DOHH2 (cell line): Measurements from ENCODE around the gene HLA-DQA1.

Experiments
- H3F3A ChIP-seq: fragments of 200-600 bp; sonication (generic), shearing (Covaris generic); 2 replicates; pipeline ENCODE4 v1.6.0; 2016; ENCODE audit warnings: antibody characterized with exemption, mild to moderate bottlenecking; ENCODE audit not compliant: control insufficient read depth, insufficient read depth
- H3K27ac ChIP-seq: fragments of 200-600 bp; sonication (generic); 2 replicates; pipeline ENCODE4 v1.5.1; 2014; ENCODE audit warnings: low read depth, mild to moderate bottlenecking, low read length, moderate library complexity
- H3K27me3 ChIP-seq: fragments of 200-600 bp; sonication (generic); 2 replicates; pipeline ENCODE4 v1.6.1; 2014; ENCODE audit warnings: mild to moderate bottlenecking, low read length, mixed read lengths; ENCODE audit not compliant: control insufficient read depth
- H3K36me3 ChIP-seq: fragments of 200-600 bp; sonication (generic); 2 replicates; pipeline ENCODE4 v1.6.1; 2014; ENCODE audit warnings: mild to moderate bottlenecking, low read length, moderate library complexity, mixed read lengths; ENCODE audit not compliant: control insufficient read depth
- H3K4me1 ChIP-seq: fragments of 200-600 bp; sonication (generic); 2 replicates; pipeline ENCODE4 v1.6.1; 2014; ENCODE audit warnings: mild to moderate bottlenecking, low read length, mixed read lengths; ENCODE audit not compliant: control insufficient read depth
- H3K4me2 ChIP-seq: fragments of 200-600 bp; sonication (generic); 2 replicates; pipeline ENCODE4 v1.6.0; 2014; ENCODE audit warnings: mild to moderate bottlenecking, low read length, moderate library complexity
- H3K4me3 ChIP-seq: fragments of 200-600 bp; sonication (generic); 2 replicates; pipeline ENCODE4 v1.5.1; 2014; ENCODE audit warnings: mild to moderate bottlenecking, low read length, mixed read lengths
- H3K79me2 ChIP-seq: fragments of 200-600 bp; sonication (generic); 2 replicates; pipeline ENCODE4 v1.6.1; 2014; ENCODE audit warnings: mild to moderate bottlenecking, low read length, mixed read lengths; ENCODE audit not compliant: control insufficient read depth
- H3K9me2 ChIP-seq: fragments of 200-600 bp; sonication (generic); replicated peaks from 2 replicates; pipeline ENCODE4 v1.6.1; 2014; ENCODE audit warnings: mild to moderate bottlenecking, low read length, mixed read lengths; ENCODE audit not compliant: control insufficient read depth
- H3K9me3 ChIP-seq: fragments of 200-600 bp; sonication (generic); 2 replicates; pipeline ENCODE4 v1.6.1; 2014; ENCODE audit warnings: antibody characterized with exemption, low read length, mixed read lengths; ENCODE audit not compliant: control insufficient read depth, insufficient read depth
- H4K20me1 ChIP-seq: fragments of 200-600 bp; sonication (generic); 2 replicates; pipeline ENCODE4 v1.6.0; 2014; ENCODE audit warnings: low read depth, mild to moderate bottlenecking, antibody characterized with exemption, low read length, moderate library complexity; ENCODE audit not compliant: control insufficient read depth, insufficient read depth
- CTCF ChIP-seq: fragments of 200-600 bp; sonication (generic); IDR thresholded peaks from one replicate; pipeline ENCODE4 v1.5.1; 2014; ENCODE audit warnings: antibody characterized with exemption, mild to moderate bottlenecking, low read depth, low read length; ENCODE audit not compliant: poor library complexity, severe bottlenecking
- EZH2phosphoT487 ChIP-seq: fragments of 200-600 bp; sonication (generic); IDR thresholded peaks from 2 replicates; pipeline ENCODE4 v1.6.1; 2017; ENCODE audit warnings: borderline replicate concordance, mild to moderate bottlenecking, antibody characterized with exemption, low read length, moderate library complexity, mixed read lengths

The HLA-DQA1 gene

GRCh38 chr6:32621372-32621771, 15.8 kb upstream of the HLA-DQA1 start:
- Histone ChIP-seq H3K4me3 (no peak overlapping the region), H3K4me1 (peaks cover 59% of the 10 kb centered on the region), H3K79me2 (no peaks in the 10 kb centered on the region), H3K36me3 (no peaks in the 10 kb centered on the region), H3K27me3 (no peaks in the 10 kb centered on the region), H3F3A (peaks cover 13% of the 10 kb centered on the region), H3K4me2 (no peak overlapping the region), H3K27ac (no peak overlapping the region), H3K9me3 (no peaks in the 10 kb centered on the region; the same call in 1 of the 2 replicates), H3K9me2 (no peaks in the 10 kb centered on the region), H4K20me1 (no peaks in the 10 kb centered on the region)
- TF ChIP-seq CTCF = no peak
- TF ChIP-seq EZH2phosphoT487 = no peak

- H3K79me2 ChIP-seq = no peaks in the 10 kb centered on the region
- H3K27ac ChIP-seq = peak overlapping the region; percentile 95
These were observed 14.4 kb upstream of the HLA-DQA1 start for GRCh38 chr6:32622545-32623401.

GRCh38 chr6:32623693-32624092, 13.5 kb upstream of the HLA-DQA1 start:
- H3K9me2 ChIP-seq = no peaks in the 10 kb centered on the region
- no peaks in the 10 kb centered on the region for H3K79me2 ChIP-seq
- H4K20me1 ChIP-seq = no peaks in the 10 kb centered on the region
- peaks cover 78% of the 10 kb centered on the region for H3K4me1 ChIP-seq
- H3K36me3 ChIP-seq = no peaks in the 10 kb centered on the region
- H3K4me3 ChIP-seq = peak overlapping the region; percentile 68
- H3F3A ChIP-seq = peaks cover 20% of the 10 kb centered on the region
- H3K27me3 ChIP-seq = no peaks in the 10 kb centered on the region
- H3K27ac ChIP-seq = peak overlapping the region; percentile 95
- H3K4me2 ChIP-seq = peak overlapping the region; percentile 89
- no peaks in the 10 kb centered on the region; the same call in 1 of the 2 replicates for H3K9me3 ChIP-seq
- TF ChIP-seq EZH2phosphoT487 (no peak), CTCF (no peak)

More at GRCh38 chr6:32622545-32623401, 14.4 kb upstream of the HLA-DQA1 start:
- Histone ChIP-seq H3K9me2 (no peaks in the 10 kb centered on the region), H3K4me3 (peak overlapping the region; percentile 68), H4K20me1 (no peaks in the 10 kb centered on the region), H3K27me3 (no peaks in the 10 kb centered on the region), H3K9me3 (no peaks in the 10 kb centered on the region; the same call in 1 of the 2 replicates), H3F3A (peaks cover 13% of the 10 kb centered on the region), H3K36me3 (no peaks in the 10 kb centered on the region), H3K4me1 (peaks cover 70% of the 10 kb centered on the region), H3K4me2 (peak overlapping the region; percentile 89)
- TF ChIP-seq EZH2phosphoT487 (no peak), CTCF (peak; percentile 88)
